ENCODE measurements around the gene DAPK1.

The DAPK1 gene

GRCh38 chr9:87597710-87598443 is 100.2 kb downstream of the DAPK1 start:
- DNase-seq, result no peak

GRCh38 chr9:87599901-87600610 is 102.4 kb downstream of the DAPK1 start:
- no peak for DNase-seq

GRCh38 chr9:87601176-87601575 is 103.5 kb downstream of the DAPK1 start:
- DNase-seq, result peak; percentile 7 to 45

- no peak for DNase-seq
These were observed 103.9 kb downstream of the DAPK1 start for GRCh38 chr9:87601595-87601994.

GRCh38 chr9:87602933-87603643 is 105.4 kb downstream of the DAPK1 start:
- peak in 1 of 2 experiments; percentile 34 for DNase-seq

- DNase-seq, result no peak
These were observed 106.3 kb downstream of the DAPK1 start for GRCh38 chr9:87603854-87604490.

- no peak for DNase-seq
These were observed 107.4 kb downstream of the DAPK1 start for GRCh38 chr9:87604886-87605588.

GRCh38 chr9:87605676-87606075 is 108.0 kb downstream of the DAPK1 start:
- DNase-seq, result no peak

- DNase-seq, result no peak
These were observed 109.3 kb downstream of the DAPK1 start for GRCh38 chr9:87606841-87607521.

- no peak for DNase-seq
These were observed 110.2 kb downstream of the DAPK1 start for GRCh38 chr9:87607859-87608258.

GRCh38 chr9:87609002-87609401 is 111.3 kb downstream of the DAPK1 start:
- DNase-seq, result no peak

GRCh38 chr9:87609486-87609885 is 111.8 kb downstream of the DAPK1 start:
- no peak for DNase-seq

GRCh38 chr9:87610200-87611155 is 112.8 kb downstream of the DAPK1 start:
- DNase-seq, result peak in 1 of 2 experiments; percentile 14

GRCh38 chr9:87611776-87612175 is 114.1 kb downstream of the DAPK1 start:
- no peak for DNase-seq

- DNase-seq, result no peak
These were observed 114.9 kb downstream of the DAPK1 start for GRCh38 chr9:87612536-87612935.

GRCh38 chr9:87613265-87614111 is 115.8 kb downstream of the DAPK1 start:
- peak; percentile 77 to 80 for DNase-seq

- DNase-seq, result no peak
These were observed 116.7 kb downstream of the DAPK1 start for GRCh38 chr9:87614397-87614796.

- DNase-seq, result peak in 1 of 2 experiments; percentile 40
These were observed 117.5 kb downstream of the DAPK1 start for GRCh38 chr9:87615136-87615535.

GRCh38 chr9:87615547-87616148 is 118.0 kb downstream of the DAPK1 start:
- DNase-seq, result no peak
